ENCODE results near the gene ITIH5. TPM values are rescaled to one million over a fixed set of nuclear protein-coding genes. Genes with fewer than 3 reads are reported as not detected.

ITIH5 gene
- polyA plus RNA-seq, 3 donors from 2014 or later, result not detected

GRCh38 chr10:7634142-7634894 lies 32.4 kb downstream of the ITIH5 start:
- H3K4me3 Mint-ChIP-seq, result no peak overlapping the region
- H3K4me1 Mint-ChIP-seq, result no peaks in the 10 kb centered on the region
- H3K27me3 Mint-ChIP-seq (ENCODE audit: low read depth in 3 of 3), result peaks cover 6 to 11% (median 6%) of the 10 kb centered on the region in 3 donors
- H3K36me3 Mint-ChIP-seq, result no peaks in the 10 kb centered on the region
- peaks cover 0 to 6% (median 4%) of the 10 kb centered on the region in 6 donors for H3K9me3 Mint-ChIP-seq
- no peak overlapping the region for H3K27ac Mint-ChIP-seq
- DNase-seq, result no peak

- no peak for DNase-seq
- no peak overlapping the region for H3K27ac Mint-ChIP-seq
- H3K36me3 Mint-ChIP-seq, result no peaks in the 10 kb centered on the region
- no peak overlapping the region for H3K4me3 Mint-ChIP-seq
- peaks cover 0 to 9% (median 4%) of the 10 kb centered on the region in 3 donors for H3K27me3 Mint-ChIP-seq (ENCODE audit: low read depth in 3 of 3)
- H3K9me3 Mint-ChIP-seq, result no peaks in the 10 kb centered on the region
- no peaks in the 10 kb centered on the region for H3K4me1 Mint-ChIP-seq
These were observed 40.5 kb downstream of the ITIH5 start for GRCh38 chr10:7626283-7626682.

GRCh38 chr10:7625836-7626235 lies 40.9 kb downstream of the ITIH5 start:
- Mint-ChIP-seq H3K9me3 (no peaks in the 10 kb centered on the region), H3K4me1 (no peaks in the 10 kb centered on the region), H3K36me3 (no peaks in the 10 kb centered on the region), H3K27ac (no peak overlapping the region), H3K4me3 (no peak overlapping the region), H3K27me3 (ENCODE audit: low read depth in 3 of 3) (peaks cover 0 to 9% (median 4%) of the 10 kb centered on the region in 3 donors)
- DNase-seq, result no peak

- Mint-ChIP-seq H3K9me3 (no peaks in the 10 kb centered on the region), H3K27me3 (ENCODE audit: low read depth in 3 of 3) (peaks cover 2 to 9% (median 8%) of the 10 kb centered on the region in 3 donors), H3K36me3 (no peaks in the 10 kb centered on the region), H3K27ac (no peak overlapping the region), H3K4me1 (no peaks in the 10 kb centered on the region), H3K4me3 (no peak overlapping the region)
- DNase-seq, result no peak
These were observed 41.8 kb downstream of the ITIH5 start for GRCh38 chr10:7625009-7625408.

GRCh38 chr10:7622969-7623368 lies 43.8 kb downstream of the ITIH5 start:
- H3K27me3 Mint-ChIP-seq (ENCODE audit: low read depth in 3 of 3), result peaks cover 2 to 16% (median 4%) of the 10 kb centered on the region in 3 donors
- DNase-seq, result no peak
- H3K4me1 Mint-ChIP-seq, result no peaks in the 10 kb centered on the region
- no peaks in the 10 kb centered on the region for H3K9me3 Mint-ChIP-seq
- H3K27ac Mint-ChIP-seq, result no peak overlapping the region
- H3K4me3 Mint-ChIP-seq, result no peak overlapping the region
- H3K36me3 Mint-ChIP-seq, result no peaks in the 10 kb centered on the region

GRCh38 chr10:7618461-7618860 lies 48.3 kb downstream of the ITIH5 start:
- Mint-ChIP-seq H3K4me1 (no peaks in the 10 kb centered on the region), H3K27ac (no peak overlapping the region)

GRCh38 chr10:7611909-7612308 lies 54.9 kb downstream of the ITIH5 start:
- Mint-ChIP-seq H3K9me3 (no peaks in the 10 kb centered on the region), H3K36me3 (no peaks in the 10 kb centered on the region), H3K4me3 (no peak overlapping the region), H3K27ac (no peak overlapping the region), H3K27me3 (ENCODE audit: low read depth in 3 of 3) (peaks cover 0 to 7% (median 2%) of the 10 kb centered on the region in 3 donors), H3K4me1 (no peaks in the 10 kb centered on the region)
- no peak for DNase-seq

More at GRCh38 chr10:7618461-7618860, 48.3 kb downstream of the ITIH5 start:
- DNase-seq, result no peak
- H3K36me3 Mint-ChIP-seq, result no peaks in the 10 kb centered on the region
- H3K9me3 Mint-ChIP-seq, result no peaks in the 10 kb centered on the region
- peaks cover 0 to 21% (median 2%) of the 10 kb centered on the region in 3 donors for H3K27me3 Mint-ChIP-seq (ENCODE audit: low read depth in 3 of 3)
- no peak overlapping the region for H3K4me3 Mint-ChIP-seq

GRCh38 chr10:7610651-7611389 lies 55.9 kb downstream of the ITIH5 start:
- H3K27me3 Mint-ChIP-seq (ENCODE audit: low read depth in 3 of 3), result peaks cover 0 to 5% (median 2%) of the 10 kb centered on the region in 3 donors
- DNase-seq, result no peak
- no peaks in the 10 kb centered on the region for H3K9me3 Mint-ChIP-seq
- H3K27ac Mint-ChIP-seq, result no peak overlapping the region
- no peaks in the 10 kb centered on the region for H3K4me1 Mint-ChIP-seq
- no peak overlapping the region for H3K4me3 Mint-ChIP-seq
- H3K36me3 Mint-ChIP-seq, result no peaks in the 10 kb centered on the region

GRCh38 chr10:7610026-7610425 lies 56.7 kb downstream of the ITIH5 start:
- Mint-ChIP-seq H3K36me3 (no peaks in the 10 kb centered on the region), H3K4me1 (no peaks in the 10 kb centered on the region), H3K27me3 (ENCODE audit: low read depth in 3 of 3) (peaks cover 0 to 2% (median 2%) of the 10 kb centered on the region in 3 donors), H3K9me3 (no peaks in the 10 kb centered on the region), H3K4me3 (no peak overlapping the region), H3K27ac (no peak overlapping the region)
- DNase-seq, result no peak

GRCh38 chr10:7609556-7609955 lies 57.2 kb downstream of the ITIH5 start:
- no peak for DNase-seq
- peaks cover 0 to 4% (median 2%) of the 10 kb centered on the region in 3 donors for H3K27me3 Mint-ChIP-seq (ENCODE audit: low read depth in 3 of 3)
- H3K4me1 Mint-ChIP-seq, result no peaks in the 10 kb centered on the region
- H3K9me3 Mint-ChIP-seq, result no peaks in the 10 kb centered on the region
- no peaks in the 10 kb centered on the region for H3K36me3 Mint-ChIP-seq
- no peak overlapping the region for H3K4me3 Mint-ChIP-seq
- H3K27ac Mint-ChIP-seq, result no peak overlapping the region

- Mint-ChIP-seq H3K9me3 (no peaks in the 10 kb centered on the region), H3K36me3 (no peaks in the 10 kb centered on the region), H3K4me3 (no peak overlapping the region), H3K27ac (no peak overlapping the region), H3K27me3 (ENCODE audit: low read depth in 3 of 3) (peaks cover 0 to 5% (median 2%) of the 10 kb centered on the region in 3 donors), H3K4me1 (no peaks in the 10 kb centered on the region)
- no peak for DNase-seq
These were observed 58.8 kb downstream of the ITIH5 start for GRCh38 chr10:7608001-7608400.

- Mint-ChIP-seq H3K4me3 (no peak overlapping the region), H3K4me1 (no peaks in the 10 kb centered on the region), H3K27ac (no peak overlapping the region), H3K9me3 (no peaks in the 10 kb centered on the region), H3K27me3 (ENCODE audit: low read depth in 3 of 3) (peaks cover 0 to 5% (median 2%) of the 10 kb centered on the region in 3 donors), H3K36me3 (no peaks in the 10 kb centered on the region)
- no peak for DNase-seq
These were observed 59.8 kb downstream of the ITIH5 start for GRCh38 chr10:7606951-7607404.

GRCh38 chr10:7605565-7606295 lies 61.0 kb downstream of the ITIH5 start:
- Mint-ChIP-seq H3K27ac (no peak overlapping the region), H3K36me3 (no peaks in the 10 kb centered on the region), H3K27me3 (ENCODE audit: low read depth in 3 of 3) (peaks cover 0 to 5% (median 0%) of the 10 kb centered on the region in 3 donors), H3K4me3 (no peak overlapping the region), H3K4me1 (no peaks in the 10 kb centered on the region), H3K9me3 (no peaks in the 10 kb centered on the region)
- DNase-seq, result no peak
